Suppressor macrophage (primary cell): ENCODE measurements around the gene TMPRSS4.

Experiments used
- DNase-seq, 4 experiments: peaks; one replicate each; pipeline ENCODE4 v3.0.0-alpha.2; 2020 to 2022

Gene TMPRSS4

GRCh38 chr11:118155776-118156530 is 79.1 kb downstream of the TMPRSS4 start:
- peak in 1 of 4 experiments; percentile 17 for DNase-seq

- peak in 1 of 4 experiments; percentile 18 for DNase-seq
Measured at GRCh38 chr11:118156531-118157185, 79.8 kb downstream of the TMPRSS4 start.

- DNase-seq: no peak
Measured at GRCh38 chr11:118157186-118157895, 80.5 kb downstream of the TMPRSS4 start.

GRCh38 chr11:118161786-118162185 is 84.9 kb downstream of the TMPRSS4 start:
- DNase-seq: no peak

GRCh38 chr11:118162846-118163245 is 86.0 kb downstream of the TMPRSS4 start:
- DNase-seq: no peak

- no peak for DNase-seq
Measured at GRCh38 chr11:118163494-118163893, 86.6 kb downstream of the TMPRSS4 start.

GRCh38 chr11:118164885-118165284 is 88.0 kb downstream of the TMPRSS4 start:
- DNase-seq: no peak

GRCh38 chr11:118166641-118167040 is 89.8 kb downstream of the TMPRSS4 start:
- no peak for DNase-seq

- DNase-seq: no peak
Measured at GRCh38 chr11:118167253-118167652, 90.4 kb downstream of the TMPRSS4 start.

- DNase-seq: no peak
Measured at GRCh38 chr11:118167906-118168305, 91.0 kb downstream of the TMPRSS4 start.

- DNase-seq: no peak
Measured at GRCh38 chr11:118168316-118168715, 91.4 kb downstream of the TMPRSS4 start.

GRCh38 chr11:118168751-118169150 is 91.9 kb downstream of the TMPRSS4 start:
- no peak for DNase-seq

GRCh38 chr11:118169300-118170140 is 92.6 kb downstream of the TMPRSS4 start:
- no peak for DNase-seq

- no peak for DNase-seq
Measured at GRCh38 chr11:118170231-118170630, 93.4 kb downstream of the TMPRSS4 start.

- DNase-seq: no peak
Measured at GRCh38 chr11:118170882-118171268, 94.0 kb downstream of the TMPRSS4 start.
